Uterus (tissue), 4 donors: ENCODE results near the gene ADCY4. TPM values are rescaled to one million over a fixed set of nuclear protein-coding genes. Genes with fewer than 3 reads are reported as not detected.

Source experiments
- DNase-seq, 2 donors: peaks; one replicate each; pipeline ENCODE4 v3.0.0-alpha.2; 2019 to 2020
- H3K27ac ChIP-seq, 2 donors: fragments of 200-600 bp; sonication (generic); 1 replicate in 1 of 2; 2 replicates in 1 of 2; pipeline ENCODE4 v1.5.1; 2016 to 2018
- H3K27me3 ChIP-seq, 2 donors: fragments of 200-600 bp; sonication (generic); one replicate each; pipeline ENCODE4 v1.5.1; 2018 to 2019; ENCODE audit warnings: control low read depth in 1 of 2
- H3K36me3 ChIP-seq, 2 donors: fragments of 200-600 bp; sonication (generic); one replicate each; pipeline ENCODE4 v1.5.1; 2019; ENCODE audit warnings: control low read depth in 1 of 2
- H3K4me1 ChIP-seq, 2 donors: fragments of 200-600 bp; sonication (generic); one replicate each; pipeline ENCODE4 v1.5.1; 2018 to 2019; ENCODE audit warnings: control low read depth in 1 of 2
- H3K4me3 ChIP-seq, 2 donors: fragments of 200-600 bp; sonication (generic); 1 replicate in 1 of 2; 2 replicates in 1 of 2; pipeline ENCODE4 v1.5.1; 2018 to 2019; ENCODE audit warnings: mild to moderate bottlenecking in 1 of 2
- H3K9me3 ChIP-seq, 2 donors: fragments of 200-600 bp; sonication (generic); one replicate each; pipeline ENCODE4 v1.5.1; 2019; ENCODE audit warnings: control low read depth in 1 of 2
- POLR2A ChIP-seq, 2 donors: fragments of 450-650 bp; IDR thresholded peaks; one replicate each; pipeline ENCODE4 v1.6.1; 2016; ENCODE audit warnings: antibody characterized with exemption in 2 of 2, mild to moderate bottlenecking in 1 of 2, moderate library complexity in 1 of 2
- intact Hi-C: fragments of 100-400 bp; cut with DNase I; formaldehyde crosslinking; loops from one replicate; pipeline ENCODE4 v1.15.1; 2023; ENCODE audit warnings: low total_unique reads
- total RNA-seq, 4 donors: library from RNA; depleted of rRNA in 3 of 4; stranded (reverse); fragments of >200 nt in 3 of 4; gene quantifications; one replicate each; pipeline versions ENCODE4 v1.1.0 to v1.2.4, GENCODE V29; 2014 to 2023
- TF ChIP-seq, protein P1 (sequence below), 4 experiments: fragments of 200-600 bp in 2 of 4; fragments of 450-650 bp in 2 of 4; sonication (generic) in 2 of 4; IDR thresholded peaks; one replicate each; pipeline ENCODE4 v1.5.1; 2016 to 2019; ENCODE audit warnings: antibody characterized with exemption in 4 of 4, mild to moderate bottlenecking in 2 of 4, moderate library complexity in 1 of 4
- donor health status: DM: yes; HTN: yes; CAD: no.

ADCY4 gene
- total RNA-seq, 4 donors from 2014 or later, result 22.8 to 138 (median 86.1) TPM

DNA sequence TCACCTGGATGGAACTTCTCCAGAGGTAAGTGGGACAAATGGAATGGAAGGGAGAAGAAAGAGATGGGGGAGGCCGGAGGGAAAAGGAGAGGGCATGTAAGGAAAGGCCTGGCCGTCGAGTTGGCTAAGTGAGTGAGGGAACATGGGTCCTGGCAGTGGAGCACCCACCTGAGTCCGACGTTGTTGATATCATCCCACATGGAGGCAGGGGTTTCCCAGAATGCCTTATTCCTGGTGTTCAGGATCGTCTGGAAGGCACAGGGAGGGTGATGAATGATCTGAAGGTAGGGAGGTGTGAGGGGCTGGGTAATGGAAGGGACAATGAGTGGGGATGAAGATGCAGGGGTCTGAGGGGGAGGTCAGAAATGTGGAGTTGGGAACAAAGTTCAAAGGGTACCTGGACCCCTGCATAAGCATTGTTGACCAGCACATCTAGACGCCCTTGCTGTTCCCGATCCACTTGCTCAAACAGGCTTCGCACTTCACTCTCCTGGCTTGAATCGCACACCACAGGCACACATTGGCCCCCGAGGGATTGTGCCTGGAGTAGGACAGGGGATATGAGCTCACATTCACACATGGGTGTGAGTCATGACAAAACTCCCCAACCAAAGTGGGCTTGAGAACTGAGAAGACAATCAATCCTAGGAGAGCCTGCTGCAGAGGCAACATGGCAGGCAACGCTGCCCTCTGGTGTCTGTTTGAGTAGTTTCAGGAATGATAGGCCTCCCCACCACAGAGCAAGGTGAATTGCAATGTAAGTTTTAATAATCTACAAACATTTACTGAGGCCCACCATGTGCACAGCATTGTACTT, 38.3 kb downstream of the ADCY4 start:
- Histone ChIP-seq H3K9me3 (no peaks in the 10 kb centered on the region), H3K27ac (no peak overlapping the region), H3K4me3 (no peak overlapping the region), H3K36me3 (no peaks in the 10 kb centered on the region), H3K4me1 (no peaks in the 10 kb centered on the region), H3K27me3 (no peaks in the 10 kb centered on the region)
- intact Hi-C loops, result loop anchor here (10.0 kb wide), 1 partner anchor 52 kb away; the partner anchor contains the start of gene TINF2
- peak; percentile 32 to 50 for DNase-seq
- TF ChIP-seq, protein P1, sequence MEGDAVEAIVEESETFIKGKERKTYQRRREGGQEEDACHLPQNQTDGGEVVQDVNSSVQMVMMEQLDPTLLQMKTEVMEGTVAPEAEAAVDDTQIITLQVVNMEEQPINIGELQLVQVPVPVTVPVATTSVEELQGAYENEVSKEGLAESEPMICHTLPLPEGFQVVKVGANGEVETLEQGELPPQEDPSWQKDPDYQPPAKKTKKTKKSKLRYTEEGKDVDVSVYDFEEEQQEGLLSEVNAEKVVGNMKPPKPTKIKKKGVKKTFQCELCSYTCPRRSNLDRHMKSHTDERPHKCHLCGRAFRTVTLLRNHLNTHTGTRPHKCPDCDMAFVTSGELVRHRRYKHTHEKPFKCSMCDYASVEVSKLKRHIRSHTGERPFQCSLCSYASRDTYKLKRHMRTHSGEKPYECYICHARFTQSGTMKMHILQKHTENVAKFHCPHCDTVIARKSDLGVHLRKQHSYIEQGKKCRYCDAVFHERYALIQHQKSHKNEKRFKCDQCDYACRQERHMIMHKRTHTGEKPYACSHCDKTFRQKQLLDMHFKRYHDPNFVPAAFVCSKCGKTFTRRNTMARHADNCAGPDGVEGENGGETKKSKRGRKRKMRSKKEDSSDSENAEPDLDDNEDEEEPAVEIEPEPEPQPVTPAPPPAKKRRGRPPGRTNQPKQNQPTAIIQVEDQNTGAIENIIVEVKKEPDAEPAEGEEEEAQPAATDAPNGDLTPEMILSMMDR (IDR thresholded peaks at IDR 0.05), result peak; percentile 50 to 63 (median 57)
- TF ChIP-seq POLR2A (IDR thresholded peaks at IDR 0.05), result no peak

DNA sequence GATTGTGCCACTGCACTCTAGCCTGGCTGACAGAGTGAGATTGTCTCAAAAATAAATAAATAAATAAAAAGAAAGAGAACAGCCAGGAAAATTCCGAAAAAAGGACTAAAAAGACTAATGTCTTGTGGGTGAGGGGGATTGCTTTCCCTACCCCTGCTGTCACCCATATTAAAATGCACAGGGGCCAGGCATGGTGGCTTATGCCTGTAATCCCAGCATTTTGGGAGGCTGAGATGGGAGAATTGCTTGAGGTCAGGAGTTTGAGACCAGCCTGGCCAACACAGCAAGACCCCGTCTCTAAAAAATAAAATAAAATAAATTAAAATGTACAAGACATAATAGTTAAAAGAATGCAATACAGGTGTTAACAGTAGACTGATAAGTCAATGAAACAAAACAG, 41.3 kb downstream of the ADCY4 start:
- H3K27me3 ChIP-seq, result no peaks in the 10 kb centered on the region
- intact Hi-C loops, result loop anchor here (10.0 kb wide), 1 partner anchor 49 kb away; the partner anchor contains the start of gene TINF2
- no peak overlapping the region for H3K27ac ChIP-seq
- H3K4me3 ChIP-seq, result no peak overlapping the region
- no peaks in the 10 kb centered on the region for H3K9me3 ChIP-seq
- H3K36me3 ChIP-seq, result no peaks in the 10 kb centered on the region
- no peaks in the 10 kb centered on the region for H3K4me1 ChIP-seq
- TF ChIP-seq, protein P1 (IDR thresholded peaks at IDR 0.05), result no peak
- TF ChIP-seq POLR2A (IDR thresholded peaks at IDR 0.05), result no peak
- no peak for DNase-seq

DNA sequence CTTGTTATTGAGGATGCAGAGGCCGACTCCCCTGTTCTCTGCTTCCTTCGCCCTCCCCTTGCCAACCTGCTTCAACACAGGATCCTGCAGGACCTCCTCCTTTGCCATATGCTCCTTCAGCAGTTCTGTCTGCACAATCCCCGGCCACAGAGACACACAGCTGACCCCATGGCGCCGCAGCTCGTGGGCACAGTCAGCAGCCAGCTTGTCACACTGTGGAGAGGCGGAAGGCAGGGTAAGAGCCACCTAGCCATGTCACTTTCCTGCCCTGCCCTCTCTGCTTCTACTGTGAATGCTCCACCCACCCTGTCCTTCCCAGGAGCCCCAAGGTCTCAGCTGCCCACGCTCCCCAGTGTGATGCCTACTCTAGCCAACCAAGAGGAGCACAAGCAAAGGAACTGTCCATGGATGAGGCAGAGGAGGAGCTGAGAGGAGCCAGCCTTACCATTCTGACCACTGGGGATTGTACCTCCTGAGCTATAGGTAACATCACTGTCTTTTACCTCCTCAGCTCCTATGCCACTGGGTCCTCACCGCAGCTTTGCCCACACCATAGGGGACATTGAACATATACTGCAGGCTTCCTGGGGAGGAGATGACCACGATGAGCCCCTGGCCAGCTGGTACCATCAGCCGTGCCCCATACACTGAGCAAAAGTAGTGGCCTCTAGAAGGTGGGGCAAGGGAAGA, 42.6 kb downstream of the ADCY4 start:
- Histone ChIP-seq H3K4me3 (no peak overlapping the region), H3K27me3 (no peaks in the 10 kb centered on the region), H3K36me3 (no peaks in the 10 kb centered on the region), H3K27ac (no peak overlapping the region), H3K9me3 (no peaks in the 10 kb centered on the region), H3K4me1 (no peaks in the 10 kb centered on the region)
- TF ChIP-seq, protein P1 (IDR thresholded peaks at IDR 0.05), result no peak
- no peak for TF ChIP-seq POLR2A (IDR thresholded peaks at IDR 0.05)
- no peak for DNase-seq
- intact Hi-C loops, result loop anchor here (10.0 kb wide), 1 partner anchor 47 kb away; the partner anchor contains the start of gene TINF2

- no peaks in the 10 kb centered on the region for H3K36me3 ChIP-seq
- TF ChIP-seq POLR2A (IDR thresholded peaks at IDR 0.05), result no peak
- TF ChIP-seq, protein P1 (IDR thresholded peaks at IDR 0.05), result no peak
- no peaks in the 10 kb centered on the region for H3K27me3 ChIP-seq
- no peak for DNase-seq
- H3K4me3 ChIP-seq, result no peak overlapping the region
- no peak overlapping the region for H3K27ac ChIP-seq
- intact Hi-C loops, result loop anchor here (10.0 kb wide), 1 partner anchor 47 kb away; the partner anchor contains the start of gene TINF2
- H3K9me3 ChIP-seq, result no peaks in the 10 kb centered on the region
- no peaks in the 10 kb centered on the region for H3K4me1 ChIP-seq
Observed at GRCh38 chr14:24291446-24292117, 43.3 kb downstream of the ADCY4 start.
